ENCODE results near the gene RETN. TPM values are rescaled to one million over a fixed set of nuclear protein-coding genes. Genes with fewer than 3 reads are reported as not detected.

Gene RETN
- total RNA-seq, 1 experiment from 2014 or later = not detected

Other genes with a start within 250 kb of the RETN start
- gene PEX11G, start 180.0 kb upstream of the RETN start, total RNA-seq (2014; rRNA removed; shearing (Covaris generic); ENCODE audit: low replicate concordance) = 4.7 and 9.1 TPM in 2 replicates
- 22.9 and 33.6 TPM in 2 replicates for gene ZNF358, start 152.9 kb upstream of the RETN start, total RNA-seq (2014; rRNA removed; shearing (Covaris generic); ENCODE audit: low replicate concordance)
- 0.61 and 3.2 TPM in 2 replicates for gene MCOLN1, start 146.4 kb upstream of the RETN start, total RNA-seq (2014; rRNA removed; shearing (Covaris generic); ENCODE audit: low replicate concordance)
- gene PNPLA6, start 133.3 kb upstream of the RETN start, total RNA-seq (2014; rRNA removed; shearing (Covaris generic); ENCODE audit: low replicate concordance) = 38.0 and 39.4 TPM in 2 replicates
- 3.9 and 5.2 TPM in 2 replicates for gene CAMSAP3, start 73.2 kb upstream of the RETN start, total RNA-seq (2014; rRNA removed; shearing (Covaris generic); ENCODE audit: low replicate concordance)
- gene XAB2, start 39.5 kb upstream of the RETN start, total RNA-seq (2014; rRNA removed; shearing (Covaris generic); ENCODE audit: low replicate concordance) = 29.7 and 79.6 TPM in 2 replicates
- 42.7 and 45.1 TPM in 2 replicates for gene PET100, start 39.3 kb upstream of the RETN start, total RNA-seq (2014; rRNA removed; shearing (Covaris generic); ENCODE audit: low replicate concordance)
- gene PCP2, start 35.3 kb upstream of the RETN start, total RNA-seq (2014; rRNA removed; shearing (Covaris generic); ENCODE audit: low replicate concordance) = not detected in 2 replicates
- gene STXBP2, start 31.9 kb upstream of the RETN start, total RNA-seq (2014; rRNA removed; shearing (Covaris generic); ENCODE audit: low replicate concordance) = 7.1 and 14.5 TPM in 2 replicates
- not detected in 2 replicates for gene MCEMP1, start 8.0 kb downstream of the RETN start, total RNA-seq (2014; rRNA removed; shearing (Covaris generic); ENCODE audit: low replicate concordance)
- 83.3 and 104 TPM in 2 replicates for gene TRAPPC5, start 11.8 kb downstream of the RETN start, total RNA-seq (2014; rRNA removed; shearing (Covaris generic); ENCODE audit: low replicate concordance)
- gene FCER2, start 33.1 kb downstream of the RETN start, total RNA-seq (2014; rRNA removed; shearing (Covaris generic); ENCODE audit: low replicate concordance) = not detected in 2 replicates
- not detected in 2 replicates for gene CLEC4G, start 63.1 kb downstream of the RETN start, total RNA-seq (2014; rRNA removed; shearing (Covaris generic); ENCODE audit: low replicate concordance)
- gene CD209, start 78.5 kb downstream of the RETN start, total RNA-seq (2014; rRNA removed; shearing (Covaris generic); ENCODE audit: low replicate concordance) = not detected in 2 replicates
- not detected in 2 replicates for gene CLEC4M, start 94.2 kb downstream of the RETN start, total RNA-seq (2014; rRNA removed; shearing (Covaris generic); ENCODE audit: low replicate concordance)
- gene EVI5L, start 161.2 kb downstream of the RETN start, total RNA-seq (2014; rRNA removed; shearing (Covaris generic); ENCODE audit: low replicate concordance) = 2.9 and 10.7 TPM in 2 replicates
- gene PRR36, start 205.3 kb downstream of the RETN start, total RNA-seq (2014; rRNA removed; shearing (Covaris generic); ENCODE audit: low replicate concordance) = 0.03 TPM in 1 of 2 replicates, not detected in the other
- 14.7 and 15.9 TPM in 2 replicates for gene LRRC8E, start 219.5 kb downstream of the RETN start, total RNA-seq (2014; rRNA removed; shearing (Covaris generic); ENCODE audit: low replicate concordance)
- 5.0 and 8.6 TPM in 2 replicates for gene MAP2K7, start 234.8 kb downstream of the RETN start, total RNA-seq (2014; rRNA removed; shearing (Covaris generic); ENCODE audit: low replicate concordance)
- gene TGFBR3L, start 245.8 kb downstream of the RETN start, total RNA-seq (2014; rRNA removed; shearing (Covaris generic); ENCODE audit: low replicate concordance) = not detected in 2 replicates